ES-I3 (cell line): ENCODE data around the gene TTL.
"Not testable (repeated sequence)": the region's sequence is repeated elsewhere in the genome, so short reads cannot be mapped to it uniquely, and the experiment has no call there.

ENCODE experiments used
- H3K36me3 ChIP-seq: 2 replicates; pipeline ENCODE4 v1.6.1; 2013; ENCODE audit warnings: mild to moderate bottlenecking, low read length, control low read depth, moderate library complexity; ENCODE audit not compliant: insufficient read depth
- H3K4me1 ChIP-seq: 2 replicates; pipeline ENCODE4 v1.6.1; 2013; ENCODE audit warnings: mild to moderate bottlenecking, control low read depth, low read length; ENCODE audit not compliant: insufficient read depth
- H3K9ac ChIP-seq: 2 replicates; pipeline ENCODE4 v1.6.1; 2013; ENCODE audit warnings: low read depth, mild to moderate bottlenecking, low read length, moderate library complexity
- H3K9me3 ChIP-seq: 2 replicates; pipeline ENCODE4 v1.6.1; 2013; ENCODE audit warnings: mild to moderate bottlenecking, low read length, moderate library complexity; ENCODE audit not compliant: control insufficient read depth, insufficient read depth

TTL gene

DNA sequence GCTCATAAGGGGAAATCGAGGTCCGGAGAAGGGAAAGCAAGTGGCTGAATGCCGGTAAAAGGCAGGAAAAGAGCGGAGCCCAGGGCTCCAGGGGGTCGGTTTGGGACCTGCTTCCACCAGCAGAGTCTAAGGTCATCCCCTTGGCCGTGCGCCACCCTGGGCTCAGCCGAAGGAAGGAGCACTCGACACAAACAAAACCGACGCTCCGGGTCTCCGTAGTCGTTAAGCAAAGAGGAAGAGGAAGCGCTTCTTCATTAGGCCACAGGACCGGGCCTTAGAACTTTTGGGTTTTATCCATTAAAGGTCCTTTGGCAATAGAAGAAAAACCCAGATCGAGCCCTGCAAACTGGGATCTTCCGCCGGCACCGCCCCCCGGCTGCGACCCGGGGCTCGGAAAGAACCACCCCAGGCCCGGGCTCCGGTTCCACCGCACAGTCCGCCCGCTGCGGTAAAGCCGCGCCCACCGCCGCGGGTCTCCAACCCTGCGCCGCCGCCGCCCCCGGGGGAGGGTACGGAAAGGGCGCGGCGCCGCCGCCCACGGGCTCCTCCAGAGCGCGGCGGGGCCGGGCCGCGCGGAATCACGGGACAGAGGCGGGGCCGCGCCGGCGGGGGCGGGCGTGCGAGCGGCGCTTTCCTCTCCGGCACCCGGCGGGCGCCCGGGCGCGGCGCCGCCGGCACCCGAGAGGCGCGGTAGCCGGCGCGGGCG lies at the start of gene TTL:
TTL (plus strand) TSS at position 629 of the 706 bp plus-strand sequence. CDS start 189 bp downstream, outside the sequence.
- H3K9ac ChIP-seq = peak within 1 kb of the TSS; percentile 86
- H3K4me1 ChIP-seq = 0 out of 2 replicates have a peak, but pooled peaks cover 4% of the 10 kb centered on the region
- H3K9me3 ChIP-seq = no peaks in the 10 kb centered on the region
- no peaks in the 10 kb centered on the region; the same call in 1 of the 2 replicates for H3K36me3 ChIP-seq

DNA sequence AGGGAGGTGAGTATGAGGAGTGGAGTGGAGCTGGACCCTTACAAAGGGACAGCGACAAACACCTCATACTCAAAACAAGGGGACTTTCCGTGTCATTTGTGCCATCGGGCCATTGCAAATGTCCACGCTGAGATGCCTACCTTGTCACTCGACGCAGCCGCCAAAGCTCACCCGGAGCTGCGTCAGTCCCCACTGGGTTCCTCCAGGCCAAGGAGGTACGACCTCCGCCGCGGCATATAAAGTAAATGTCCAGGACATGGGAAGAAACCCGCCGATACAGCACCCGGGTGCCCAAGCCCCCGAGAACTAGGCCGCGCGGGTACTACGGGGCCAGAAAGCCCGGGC lies 49.6 kb upstream of the TTL start:
- H3K9ac ChIP-seq = peak overlapping the region; percentile 50
- not testable (repeated sequence) for H3K36me3 ChIP-seq

DNA sequence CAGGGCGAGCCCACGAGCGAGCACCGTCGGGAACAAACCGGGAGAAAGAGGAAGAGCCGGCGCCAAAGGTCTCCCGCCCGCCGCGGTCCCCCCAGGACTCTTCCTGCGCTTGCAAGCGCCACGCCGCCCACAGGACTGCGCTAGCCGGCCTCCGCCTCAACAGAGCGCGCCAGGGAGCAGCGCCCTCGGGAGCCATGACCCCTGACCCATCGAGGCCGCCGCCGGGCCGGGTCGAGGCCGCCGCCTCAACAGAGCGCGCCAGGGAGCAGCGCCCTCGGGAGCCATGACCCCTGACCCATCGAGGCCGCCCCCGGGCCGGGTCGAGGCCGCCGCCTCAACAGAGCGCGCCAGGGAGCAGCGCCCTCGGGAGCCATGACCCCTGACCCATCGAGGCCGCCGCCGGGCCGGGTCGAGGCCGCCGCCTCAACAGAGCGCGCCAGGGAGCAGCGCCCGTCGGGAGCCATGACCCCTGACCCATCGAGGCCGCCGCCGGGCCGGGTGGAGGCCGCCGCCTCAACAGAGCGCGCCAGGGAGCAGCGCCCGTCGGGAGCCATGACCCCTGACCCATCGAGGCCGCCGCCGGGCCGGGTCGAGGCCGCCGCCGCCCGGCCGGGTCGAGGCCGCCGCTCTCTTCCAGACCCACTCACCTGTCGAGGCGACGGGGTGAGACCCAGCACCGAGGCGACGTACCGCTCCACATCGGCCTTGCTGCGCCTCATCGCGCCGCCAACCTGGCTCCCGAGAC lies 49.0 kb upstream of the TTL start:
- H3K9me3 ChIP-seq, H3K4me1 ChIP-seq, H3K36me3 ChIP-seq: not testable (repeated sequence)
- peak overlapping the region; percentile 57 for H3K9ac ChIP-seq

More for the DNA sequence above, 49.6 kb upstream of the TTL start:
- not testable (repeated sequence) for H3K9me3 ChIP-seq, H3K4me1 ChIP-seq

DNA sequence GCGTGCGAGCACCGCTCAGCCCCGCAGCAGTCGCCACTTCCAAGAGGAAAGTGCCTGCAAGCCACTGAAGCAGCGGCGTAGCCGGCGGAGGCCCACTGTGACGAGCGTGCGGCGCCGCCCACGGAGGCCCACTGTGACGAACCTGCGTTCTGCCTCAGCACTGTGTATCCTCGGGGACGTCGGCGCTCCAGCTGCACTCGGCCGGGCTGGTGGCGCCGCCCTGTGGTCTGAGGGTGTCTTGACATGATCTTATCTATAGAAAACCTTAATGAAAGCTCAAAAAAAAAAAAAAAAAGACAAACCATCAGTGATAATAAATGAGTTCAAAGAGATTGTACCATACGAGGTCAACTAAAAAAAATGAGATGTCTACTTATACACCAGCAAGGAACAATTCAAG lies 48.5 kb upstream of the TTL start, which contains the start of gene RGPD8:
RGPD8 (minus strand) TSS at position 166 of the 400 bp plus-strand sequence. CDS start 192 bp downstream, outside the sequence.
- not testable (repeated sequence) for H3K36me3 ChIP-seq, H3K9me3 ChIP-seq, H3K4me1 ChIP-seq
- peak within 1 kb of the TSS; percentile 57 for H3K9ac ChIP-seq

DNA sequence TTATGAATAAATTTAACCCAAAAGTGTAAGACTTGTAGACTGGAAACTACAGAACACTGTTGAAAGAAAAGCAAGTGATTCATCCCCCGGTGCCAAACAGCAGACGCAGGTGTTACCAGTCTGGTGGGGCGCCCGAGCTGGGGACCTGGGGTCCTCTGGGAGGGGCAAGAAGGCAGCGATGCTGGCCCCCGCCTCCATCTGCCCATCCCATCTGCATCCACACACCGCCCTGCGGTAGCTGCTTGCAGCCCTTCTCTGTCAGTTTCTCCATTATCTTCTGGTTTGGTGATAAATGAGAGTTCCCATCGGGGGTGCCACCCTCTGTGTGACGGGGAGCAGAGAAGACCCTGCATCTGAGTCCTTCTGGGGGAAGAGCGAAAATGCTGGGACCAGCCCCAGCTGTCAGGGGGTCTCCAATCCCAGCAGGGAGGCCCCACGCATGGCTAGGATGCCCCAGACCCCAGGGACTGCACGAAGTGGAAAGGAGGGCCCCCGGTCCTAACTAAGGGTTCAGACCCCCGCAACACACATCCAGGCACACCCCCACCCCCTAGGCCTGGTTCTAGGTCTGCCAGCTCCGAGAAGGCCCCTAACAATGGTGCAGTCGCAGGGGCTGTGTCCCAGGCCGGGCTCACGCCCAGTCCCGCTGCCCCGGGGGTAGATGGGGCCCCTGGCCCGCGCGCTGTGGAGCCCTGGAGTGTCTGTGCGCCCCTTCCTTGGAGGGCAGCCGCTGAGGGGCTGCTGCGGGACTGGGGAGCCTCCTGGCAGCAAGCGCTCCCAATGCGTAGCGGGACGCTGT lies 47.8 kb upstream of the TTL start:
- H3K9ac ChIP-seq = no peak overlapping the region
- no peaks in the 10 kb centered on the region; the same call in 1 of the 2 replicates for H3K4me1 ChIP-seq
- no peaks in the 10 kb centered on the region for H3K36me3 ChIP-seq
- H3K9me3 ChIP-seq = no peaks in the 10 kb centered on the region

DNA sequence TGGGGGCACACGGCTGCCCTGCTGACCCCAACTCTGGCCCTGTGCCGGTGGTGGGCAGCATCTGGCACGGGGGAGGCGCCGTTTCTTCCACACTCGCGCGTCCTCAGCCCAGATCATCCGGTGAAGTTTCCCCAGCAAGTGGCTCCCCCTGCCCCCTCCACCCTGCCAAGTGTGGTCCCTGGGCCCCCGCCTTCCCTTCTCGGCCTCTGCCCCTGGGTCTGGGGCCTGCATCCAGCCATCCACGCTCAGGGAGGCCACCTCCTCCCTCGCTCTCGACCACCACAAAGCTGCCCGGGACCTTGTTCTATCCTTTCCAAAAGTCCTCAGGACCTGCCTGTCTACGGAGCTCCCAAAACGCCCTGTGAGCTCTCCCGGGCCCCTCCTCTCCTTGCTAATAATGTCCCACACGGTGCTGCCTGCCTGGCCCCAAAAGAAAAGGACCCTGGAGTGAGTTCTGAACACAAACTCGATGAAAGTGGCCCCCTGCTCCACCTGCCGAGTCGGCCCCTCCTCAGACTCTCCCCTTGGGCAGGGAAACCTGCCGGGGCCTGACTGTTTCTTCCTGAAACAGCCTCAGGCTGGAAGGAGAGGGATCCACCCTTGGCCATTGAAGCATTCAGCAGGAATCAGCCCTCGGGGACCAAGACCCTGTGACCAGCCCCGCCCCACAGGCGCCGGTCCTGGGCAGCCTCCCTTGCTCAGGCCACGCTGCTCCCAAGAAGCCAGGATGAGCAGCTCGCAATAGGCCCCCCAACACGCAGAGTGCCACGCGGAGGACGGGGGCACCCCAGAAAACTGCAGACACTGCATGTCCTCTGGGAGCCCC lies 46.9 kb upstream of the TTL start:
- H3K4me1 ChIP-seq, H3K9ac ChIP-seq, H3K36me3 ChIP-seq, H3K9me3 ChIP-seq: not testable (repeated sequence)

DNA sequence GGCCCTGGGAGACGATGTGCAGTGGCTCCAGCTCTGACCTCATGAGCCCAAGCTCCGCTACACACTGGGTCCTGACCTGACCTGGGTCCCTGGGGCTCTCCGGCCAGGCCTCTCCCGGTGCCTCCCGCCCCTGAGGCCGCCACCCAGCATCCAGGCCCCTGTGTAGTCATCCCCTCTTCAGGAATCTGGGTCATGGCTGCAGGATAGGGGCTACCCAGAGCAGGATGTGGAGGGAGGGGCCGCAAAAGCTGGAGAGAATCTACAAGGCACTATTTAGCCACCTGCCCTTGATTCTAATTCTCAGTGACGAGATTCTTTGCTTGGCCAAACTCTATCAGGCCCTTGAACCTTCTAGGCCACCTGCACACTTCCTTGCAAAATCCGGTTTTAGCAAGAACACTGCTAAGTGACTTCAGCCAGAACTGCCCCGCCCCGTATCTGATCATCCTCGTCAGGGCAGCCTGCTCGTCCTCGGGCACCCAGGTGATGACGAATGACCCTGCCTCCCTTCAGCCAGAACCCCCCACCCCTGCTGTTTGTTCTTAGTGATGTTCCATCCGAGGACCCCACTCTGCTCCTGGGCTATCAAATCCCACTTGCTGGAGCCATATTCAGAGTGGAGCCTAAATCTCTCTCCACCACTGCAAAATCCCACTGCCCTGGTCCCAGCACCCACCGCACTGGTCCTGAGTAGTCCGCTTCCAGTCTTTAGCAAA lies 46.1 kb upstream of the TTL start:
- not testable (repeated sequence) for H3K9me3 ChIP-seq, H3K9ac ChIP-seq

DNA sequence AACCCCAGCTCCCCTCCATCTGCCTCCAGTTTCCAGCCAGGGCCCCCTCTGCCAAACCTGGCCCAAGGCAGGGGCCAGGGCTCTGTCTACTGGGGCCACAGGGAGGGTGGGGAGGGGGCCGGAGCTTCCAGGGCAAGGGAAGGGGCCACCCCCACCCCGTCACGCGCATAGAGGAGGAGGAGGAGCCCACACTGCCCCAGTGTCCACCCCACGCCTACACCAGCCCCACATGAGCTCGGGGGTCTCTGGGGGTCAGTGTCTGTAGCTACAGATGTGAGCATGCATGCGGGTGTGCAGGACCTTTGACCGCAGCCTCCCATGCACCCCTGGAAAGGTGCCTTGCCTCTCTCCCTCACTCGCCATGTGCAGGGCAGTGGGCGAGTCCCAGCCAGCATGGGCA lies 45.0 kb upstream of the TTL start:
- H3K4me1 ChIP-seq, H3K9ac ChIP-seq, H3K9me3 ChIP-seq, H3K36me3 ChIP-seq: not testable (repeated sequence)

More for the DNA sequence above, 46.1 kb upstream of the TTL start:
- H3K4me1 ChIP-seq, H3K36me3 ChIP-seq: not testable (repeated sequence)

DNA sequence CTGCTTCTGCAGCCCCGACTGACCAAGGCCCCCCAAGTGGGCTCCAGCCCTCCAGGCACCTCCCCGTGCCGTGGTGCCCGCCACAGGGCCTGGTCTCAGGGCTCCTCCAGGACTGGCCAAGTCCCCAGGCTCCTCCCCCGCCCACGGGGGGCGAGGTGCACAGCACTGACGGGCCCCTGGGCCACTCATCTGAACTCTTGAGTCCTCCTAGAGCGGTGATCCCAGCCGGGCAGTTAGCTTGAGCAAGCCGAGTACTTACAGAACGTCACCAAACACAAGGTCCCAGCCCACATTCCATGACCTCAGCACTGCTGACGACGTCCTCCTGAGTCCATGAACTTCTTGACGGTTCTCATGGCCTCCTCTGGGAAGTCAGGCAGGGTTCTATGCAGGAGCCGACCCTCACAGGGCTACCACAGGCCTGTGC lies 44.5 kb upstream of the TTL start:
- not testable (repeated sequence) for H3K9ac ChIP-seq, H3K4me1 ChIP-seq, H3K36me3 ChIP-seq, H3K9me3 ChIP-seq

DNA sequence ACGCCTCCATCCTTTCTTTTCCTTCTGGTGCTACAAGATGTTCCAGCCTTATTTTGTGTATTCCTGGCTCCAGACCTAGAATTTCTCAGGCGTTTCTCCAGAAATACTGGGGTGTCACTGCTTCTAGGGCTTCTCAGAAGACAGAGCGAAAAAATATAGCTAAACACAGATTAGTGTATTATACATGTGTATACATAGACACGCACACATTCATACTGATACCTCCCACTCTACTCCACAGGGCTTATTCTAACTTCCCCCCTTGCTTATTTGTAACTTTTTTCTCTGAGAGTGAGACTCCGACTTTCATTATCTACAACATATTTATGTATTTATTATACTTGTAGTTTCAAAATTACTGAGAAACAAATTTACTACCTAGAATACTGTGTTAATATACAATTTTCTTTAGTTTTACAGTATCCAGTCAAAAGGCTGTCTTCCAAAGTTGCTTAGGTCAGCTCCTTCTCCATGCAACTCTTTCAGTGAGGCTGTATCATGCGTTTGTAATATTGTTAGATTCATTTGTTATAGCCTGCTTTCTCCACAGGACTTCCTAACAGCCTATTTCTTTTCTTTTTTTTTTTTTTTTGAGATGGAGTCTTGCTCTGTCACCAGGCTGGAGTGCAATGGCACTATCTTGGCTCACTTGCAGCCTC lies 43.2 kb upstream of the TTL start:
- H3K9ac ChIP-seq, H3K36me3 ChIP-seq, H3K4me1 ChIP-seq, H3K9me3 ChIP-seq: not testable (repeated sequence)

DNA sequence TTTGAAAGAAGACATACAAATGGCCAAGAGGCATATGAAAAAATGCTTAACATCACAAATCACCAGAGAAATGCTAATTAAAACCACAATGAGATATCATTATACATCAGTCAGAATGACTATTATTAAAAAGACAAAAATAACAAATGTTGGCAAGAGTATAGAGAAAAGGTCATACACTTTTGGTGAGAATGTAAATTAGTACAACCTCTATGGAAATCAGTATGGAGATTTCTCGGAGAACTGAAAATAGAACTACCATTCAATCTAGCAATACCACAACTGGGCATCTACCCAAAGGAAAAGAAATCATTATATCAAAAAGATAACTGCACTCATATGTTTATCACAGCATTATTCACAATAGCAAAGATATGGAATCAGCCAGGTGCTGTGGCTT lies 37.7 kb upstream of the TTL start:
- H3K36me3 ChIP-seq, H3K9ac ChIP-seq: not testable (repeated sequence)

DNA sequence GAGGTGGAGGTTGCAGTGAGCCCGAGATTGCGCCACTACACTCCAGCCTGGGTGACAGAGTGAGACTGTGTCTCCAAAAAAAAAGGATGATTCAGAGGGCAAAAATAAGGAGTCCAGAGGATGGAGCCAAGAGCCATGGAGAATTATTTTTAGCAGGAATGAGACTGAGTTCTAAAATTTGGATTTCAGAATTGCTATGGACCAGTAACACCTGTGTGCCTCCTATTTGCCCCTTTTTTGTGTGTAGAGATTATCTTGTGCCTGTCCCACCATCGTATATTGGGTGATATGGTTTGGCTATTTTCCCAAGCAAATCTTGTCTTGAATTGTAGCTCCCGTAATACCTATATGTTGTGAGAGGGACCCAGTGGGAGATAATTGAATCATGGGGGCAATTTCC lies 32.1 kb upstream of the TTL start:
- no peaks in the 10 kb centered on the region for H3K4me1 ChIP-seq
- no peaks in the 10 kb centered on the region for H3K9me3 ChIP-seq
- no peaks in the 10 kb centered on the region for H3K36me3 ChIP-seq
- no peak overlapping the region for H3K9ac ChIP-seq

More for the DNA sequence above, 37.7 kb upstream of the TTL start:
- H3K4me1 ChIP-seq, H3K9me3 ChIP-seq: not testable (repeated sequence)

DNA sequence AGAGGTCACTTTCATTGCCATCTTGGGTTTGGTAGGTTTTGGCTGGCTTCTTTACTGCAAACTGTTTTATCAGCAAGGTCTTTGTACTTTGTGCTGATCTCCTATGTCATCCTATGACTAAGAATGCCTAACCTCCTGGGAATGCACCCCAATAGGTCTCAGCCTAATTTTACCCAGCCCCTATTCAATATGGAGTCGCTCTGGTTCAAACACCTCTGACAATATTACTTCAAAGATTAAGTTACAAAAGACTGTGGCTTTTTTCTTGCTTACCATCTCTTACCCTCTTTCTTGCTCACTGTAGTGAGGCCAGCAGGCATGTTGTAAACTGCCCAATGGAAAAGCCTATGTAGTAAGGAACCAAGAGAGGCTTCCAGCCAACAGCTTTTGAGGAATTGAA lies 30.6 kb upstream of the TTL start:
- H3K4me1 ChIP-seq = no peaks in the 10 kb centered on the region
- H3K36me3 ChIP-seq = no peaks in the 10 kb centered on the region
- no peak overlapping the region for H3K9ac ChIP-seq
- no peaks in the 10 kb centered on the region for H3K9me3 ChIP-seq
